ENCODE measurements around the gene GLP2R.
"Not testable (repeated sequence)": the region's sequence is repeated elsewhere in the genome, so short reads cannot be mapped to it uniquely, and the experiment has no call there.

GLP2R gene, protein sequence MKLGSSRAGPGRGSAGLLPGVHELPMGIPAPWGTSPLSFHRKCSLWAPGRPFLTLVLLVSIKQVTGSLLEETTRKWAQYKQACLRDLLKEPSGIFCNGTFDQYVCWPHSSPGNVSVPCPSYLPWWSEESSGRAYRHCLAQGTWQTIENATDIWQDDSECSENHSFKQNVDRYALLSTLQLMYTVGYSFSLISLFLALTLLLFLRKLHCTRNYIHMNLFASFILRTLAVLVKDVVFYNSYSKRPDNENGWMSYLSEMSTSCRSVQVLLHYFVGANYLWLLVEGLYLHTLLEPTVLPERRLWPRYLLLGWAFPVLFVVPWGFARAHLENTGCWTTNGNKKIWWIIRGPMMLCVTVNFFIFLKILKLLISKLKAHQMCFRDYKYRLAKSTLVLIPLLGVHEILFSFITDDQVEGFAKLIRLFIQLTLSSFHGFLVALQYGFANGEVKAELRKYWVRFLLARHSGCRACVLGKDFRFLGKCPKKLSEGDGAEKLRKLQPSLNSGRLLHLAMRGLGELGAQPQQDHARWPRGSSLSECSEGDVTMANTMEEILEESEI

DNA sequence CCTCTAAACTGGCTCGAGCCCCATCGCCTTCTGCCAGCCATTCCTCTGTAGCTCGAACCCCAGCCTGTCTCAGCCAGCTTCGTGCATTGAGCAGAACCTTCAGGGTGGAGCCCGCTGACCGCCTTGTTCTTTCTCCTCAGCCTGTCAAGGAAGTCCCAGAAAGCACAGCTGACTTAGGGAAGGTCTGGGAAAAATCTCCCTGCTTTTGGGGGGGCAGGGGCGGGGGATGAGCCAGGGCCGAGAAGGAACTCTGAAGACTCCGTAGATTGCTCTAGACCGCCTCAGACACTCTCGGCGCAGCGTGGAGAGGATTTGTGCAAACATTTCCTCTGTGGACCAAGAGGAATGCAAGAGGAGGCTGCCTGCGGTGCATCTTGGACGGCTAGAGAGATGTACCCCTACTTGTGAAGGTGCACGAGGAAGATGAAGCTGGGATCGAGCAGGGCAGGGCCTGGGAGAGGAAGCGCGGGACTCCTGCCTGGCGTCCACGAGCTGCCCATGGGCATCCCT is at the start of gene GLP2R:
Gene GLP2R (plus strand): TSS at position 284 of the 510 bp plus-strand sequence. CDS start 140 bp downstream, at position 424.
- no peak for DNase-seq (ENCODE audit: low read depth in 4 of 4, low spot score in 1 of 4)

DNA sequence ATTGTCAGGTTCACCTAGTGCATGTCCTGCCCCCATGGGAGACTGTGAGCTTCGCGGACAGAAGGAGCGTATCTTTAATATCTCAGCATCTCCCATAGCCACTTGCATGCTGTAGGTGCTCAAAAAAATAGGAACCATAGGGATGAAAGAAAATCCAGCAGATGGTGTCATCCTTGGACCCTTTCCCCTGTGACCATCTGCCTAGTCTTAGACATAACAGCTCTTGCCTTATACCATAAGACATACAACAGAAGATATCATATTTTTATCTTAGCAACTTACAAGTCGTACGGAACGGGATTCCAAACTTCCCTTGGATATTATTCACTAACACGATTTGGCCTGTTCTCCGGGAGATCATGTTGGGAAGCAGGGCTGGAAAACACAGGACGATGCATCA is 48.8 kb upstream of the GLP2R start:
- DNase-seq (ENCODE audit: low read depth in 4 of 4, low spot score in 1 of 4) = no peak

DNA sequence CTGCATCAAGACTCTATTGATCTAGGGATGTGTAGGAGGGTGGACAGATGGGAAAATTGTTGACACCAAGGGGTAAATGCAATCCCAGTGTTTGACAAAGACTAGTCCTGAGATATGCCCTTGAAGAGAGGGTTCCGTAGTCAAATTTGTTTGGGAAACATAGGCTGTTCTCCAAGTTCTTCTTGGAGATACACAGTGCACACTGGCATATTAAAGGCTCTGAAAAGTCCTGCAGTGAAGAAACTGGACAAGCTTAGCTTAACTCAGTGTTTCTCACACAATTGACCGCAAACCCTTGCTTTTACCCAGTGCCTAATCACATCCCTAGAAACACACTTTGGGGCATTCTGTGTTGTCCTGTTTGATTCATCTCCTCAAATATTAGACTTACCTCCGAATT is 45.2 kb upstream of the GLP2R start:
- DNase-seq (ENCODE audit: low read depth in 4 of 4, low spot score in 1 of 4) = no peak

DNA sequence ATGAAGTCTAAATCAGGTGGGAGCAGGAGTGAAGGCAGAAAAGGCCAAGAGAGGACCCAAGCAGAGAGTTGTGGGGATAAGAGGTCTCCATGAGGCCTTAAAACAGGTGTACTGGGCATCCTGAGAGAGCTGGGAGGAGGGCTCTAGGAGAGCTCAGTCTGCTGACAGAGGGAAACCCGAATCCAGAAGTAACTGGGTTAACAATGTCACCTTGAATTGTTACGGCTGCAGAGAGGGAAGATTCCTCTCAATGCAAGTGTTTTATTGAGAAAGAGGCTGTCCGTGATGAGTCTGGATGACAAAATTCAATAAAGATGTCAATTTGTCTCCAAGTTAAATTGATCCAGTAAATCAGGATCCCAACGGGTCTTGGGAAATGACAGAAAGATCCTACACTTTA is 42.7 kb upstream of the GLP2R start:
- no peak for DNase-seq (ENCODE audit: low read depth in 4 of 4, low spot score in 1 of 4)

DNA sequence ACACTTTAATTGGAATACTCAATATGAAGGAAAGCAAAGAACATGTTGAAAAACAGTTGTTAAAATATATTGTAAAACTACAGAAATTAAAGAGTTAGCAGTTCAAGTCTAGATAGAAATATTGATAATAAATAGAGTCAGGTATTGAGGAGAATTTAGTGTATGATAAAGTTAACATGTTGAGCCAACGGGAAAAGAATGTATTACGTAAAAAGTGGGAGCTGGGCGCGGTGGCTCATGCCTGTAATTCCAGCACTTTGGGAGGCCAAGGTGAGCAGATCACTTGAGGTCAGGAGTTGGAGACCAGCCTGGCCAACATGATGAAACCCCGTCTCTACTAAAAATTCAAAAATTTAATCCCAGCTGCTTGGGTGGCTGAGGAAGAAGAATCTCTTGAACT is 42.3 kb upstream of the GLP2R start:
- DNase-seq (ENCODE audit: low read depth in 4 of 4, low spot score in 1 of 4) = not testable (repeated sequence)

DNA sequence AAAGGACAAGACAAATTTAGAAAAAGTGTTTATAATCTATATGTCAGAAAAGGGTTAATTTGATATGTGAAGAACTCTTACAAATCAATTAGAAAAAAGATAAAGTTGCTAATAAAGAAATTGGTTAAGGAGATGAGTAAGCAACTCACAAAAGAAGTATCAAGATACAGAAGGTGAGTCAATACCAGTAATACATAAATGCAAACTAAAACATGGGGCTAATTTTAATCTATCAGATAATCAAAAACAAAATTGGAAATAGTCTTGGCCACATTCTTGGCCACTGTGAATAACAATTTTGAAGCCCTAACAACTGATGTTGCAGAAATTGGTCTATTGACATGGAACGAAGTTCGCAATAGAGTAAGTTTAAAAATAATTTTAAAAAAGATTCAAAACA is 41.2 kb upstream of the GLP2R start:
- no peak for DNase-seq (ENCODE audit: low read depth in 4 of 4, low spot score in 1 of 4)

DNA sequence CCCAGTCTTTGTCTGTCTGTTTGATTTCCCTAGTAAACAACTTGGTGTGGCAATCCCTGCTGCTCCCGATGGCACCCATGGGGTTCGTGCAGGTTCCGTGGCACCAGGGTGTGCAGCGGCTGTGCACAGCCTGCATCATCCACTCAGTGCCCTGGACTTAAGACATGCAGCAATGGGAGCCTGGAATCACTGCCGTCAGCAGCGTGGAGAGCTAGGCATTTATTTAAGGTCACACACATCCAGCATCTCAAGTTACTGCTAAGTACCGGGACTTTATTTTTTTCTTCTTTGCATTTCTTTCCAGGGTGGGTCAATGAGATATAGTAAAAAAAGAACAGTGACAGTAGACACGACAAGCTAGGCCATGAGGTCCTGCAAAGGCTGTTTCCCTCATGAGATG is 37.1 kb upstream of the GLP2R start:
- DNase-seq (ENCODE audit: low read depth in 4 of 4, low spot score in 1 of 4) = no peak

DNA sequence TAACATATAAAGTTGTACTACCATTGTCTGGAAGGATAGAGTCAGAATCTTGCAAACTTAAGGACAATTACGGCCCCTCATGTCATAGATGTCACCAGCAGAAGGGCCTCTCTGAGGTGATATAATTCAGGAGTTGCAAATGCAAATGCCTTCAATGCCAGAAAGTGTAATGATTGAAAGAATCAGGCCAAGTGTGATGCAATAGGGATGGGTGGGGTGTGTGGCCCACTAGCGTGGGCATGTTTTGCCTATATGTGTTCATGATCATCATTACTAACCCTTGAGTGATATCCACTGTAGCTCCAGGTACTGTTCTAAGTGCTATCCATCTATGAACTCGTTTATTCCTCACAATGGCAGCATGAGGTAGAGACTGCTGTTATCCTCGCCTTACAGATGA is 35.4 kb upstream of the GLP2R start:
- DNase-seq (ENCODE audit: low read depth in 4 of 4, low spot score in 1 of 4) = no peak

DNA sequence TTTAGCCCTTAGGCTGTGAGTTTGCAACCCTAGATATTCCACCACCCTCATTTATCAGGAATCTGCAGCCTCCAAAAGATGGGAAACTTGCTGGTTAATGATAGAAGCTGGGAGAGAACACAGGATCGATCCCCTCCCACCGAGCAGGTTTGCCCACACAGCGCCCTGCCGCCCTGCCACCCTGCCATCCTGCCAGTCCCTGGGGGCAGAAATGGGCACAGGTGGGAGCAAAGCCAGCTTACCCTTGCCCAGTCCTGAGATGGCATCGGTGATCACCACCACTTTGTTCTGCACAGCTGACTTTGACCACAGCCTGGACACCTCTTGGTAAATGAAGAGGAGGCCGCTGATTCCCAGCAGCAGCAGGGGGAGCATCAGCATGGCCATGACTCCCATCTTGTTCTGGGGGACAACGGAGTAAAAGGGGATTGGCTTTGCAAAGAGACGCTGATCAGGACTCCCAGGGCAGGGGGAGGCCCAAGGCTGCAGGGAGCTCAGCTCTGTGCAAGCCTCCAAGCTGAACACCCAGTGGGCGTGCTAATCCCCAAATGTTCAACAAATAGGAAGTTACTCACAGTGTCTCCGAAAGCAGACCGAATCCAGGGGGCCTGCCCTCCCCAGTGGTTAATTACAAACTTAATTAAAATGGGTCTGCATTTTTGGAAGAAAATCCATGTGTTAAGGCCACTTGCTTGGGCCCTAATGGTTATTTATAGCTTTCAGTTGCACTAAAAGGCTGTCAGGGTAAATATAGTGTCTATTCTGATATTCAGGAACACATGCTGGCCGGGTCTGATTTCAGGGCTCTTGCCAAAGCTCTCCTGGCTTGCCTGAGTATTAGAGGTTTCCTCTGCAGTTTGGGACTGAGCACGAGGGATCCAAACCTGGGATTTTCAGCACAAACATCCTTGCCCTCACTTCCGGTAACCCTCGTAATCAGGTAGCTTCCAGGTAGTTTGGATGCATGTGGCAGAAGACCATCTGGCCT is 34.5 kb upstream of the GLP2R start, which contains the start of gene DHRS7C:
Gene DHRS7C (minus strand): TSS at position 704 of the 988 bp plus-strand sequence. CDS start 308 bp downstream, at position 396.
- DNase-seq (ENCODE audit: low read depth in 4 of 4, low spot score in 1 of 4) = no peak

DNA sequence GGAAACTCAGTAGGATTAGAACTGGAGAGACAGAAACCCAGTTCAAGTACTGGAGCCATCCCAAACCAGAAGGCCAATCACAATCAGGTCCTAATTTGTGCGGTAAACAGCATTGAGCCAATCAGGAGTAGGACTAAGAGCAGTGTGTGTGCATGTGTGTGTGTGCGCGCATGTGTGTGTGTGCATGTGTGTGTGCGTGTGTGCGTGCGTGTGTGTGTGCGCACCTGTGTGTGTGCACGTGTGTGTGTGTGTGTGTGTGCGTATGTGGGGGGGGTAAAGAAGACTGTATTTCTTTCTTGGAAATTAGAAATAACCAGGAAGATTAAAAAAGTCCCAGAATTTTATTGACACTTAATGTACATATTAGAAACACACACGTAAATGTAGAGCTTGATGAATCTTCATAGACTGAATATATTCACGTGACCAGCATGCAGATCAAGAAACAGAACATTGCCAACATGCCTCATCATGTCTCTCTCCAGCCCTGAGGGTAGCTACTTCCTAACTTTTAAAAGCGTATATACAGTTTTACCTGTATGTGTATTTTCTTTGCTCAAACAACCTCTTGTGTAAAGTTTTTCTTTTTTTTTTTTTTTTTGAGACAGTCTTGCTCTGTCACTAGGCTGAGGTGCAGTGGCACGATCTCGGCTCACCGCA is 33.4 kb upstream of the GLP2R start:
- DNase-seq (ENCODE audit: low read depth in 4 of 4, low spot score in 1 of 4) = no peak

DNA sequence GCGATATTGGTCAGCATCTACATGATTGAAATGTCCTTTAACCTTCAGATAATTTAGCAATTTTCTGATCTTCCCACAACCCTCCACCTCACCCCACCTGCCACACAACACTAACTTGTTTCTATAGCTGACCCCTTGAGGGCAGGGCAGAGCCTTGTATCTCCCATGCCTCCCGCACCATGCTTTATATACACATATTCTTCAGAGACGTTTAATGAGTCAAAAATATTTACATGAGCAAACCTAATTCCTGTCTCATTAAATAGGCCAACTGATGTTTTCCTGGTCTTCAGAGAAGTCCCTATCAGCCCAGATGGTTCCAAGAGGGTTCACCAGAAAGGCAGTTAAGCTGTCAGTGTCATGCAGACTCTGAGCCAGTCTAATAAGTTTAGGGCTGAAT is 27.7 kb upstream of the GLP2R start:
- no peak for DNase-seq (ENCODE audit: low read depth in 4 of 4, low spot score in 1 of 4)

DNA sequence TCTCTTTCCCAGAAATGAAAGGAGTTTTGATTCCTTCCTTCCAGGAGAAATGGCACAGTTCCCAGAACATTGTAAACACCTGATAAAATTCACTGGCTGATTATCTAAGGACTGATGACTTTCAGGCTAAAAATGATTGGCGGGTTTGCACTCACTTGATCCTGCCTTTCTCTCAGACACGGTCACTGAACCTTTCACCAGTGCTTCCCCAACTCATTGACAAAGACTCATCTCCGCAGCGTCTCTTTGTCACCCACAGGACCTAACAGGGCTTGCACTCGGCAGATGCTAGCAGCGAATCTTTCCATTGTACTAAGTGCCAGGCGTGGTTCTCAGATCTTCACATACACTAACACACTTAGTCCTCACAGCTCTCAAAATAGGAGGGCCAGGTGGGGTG is 27.0 kb upstream of the GLP2R start:
- no peak for DNase-seq (ENCODE audit: low read depth in 4 of 4, low spot score in 1 of 4)

DNA sequence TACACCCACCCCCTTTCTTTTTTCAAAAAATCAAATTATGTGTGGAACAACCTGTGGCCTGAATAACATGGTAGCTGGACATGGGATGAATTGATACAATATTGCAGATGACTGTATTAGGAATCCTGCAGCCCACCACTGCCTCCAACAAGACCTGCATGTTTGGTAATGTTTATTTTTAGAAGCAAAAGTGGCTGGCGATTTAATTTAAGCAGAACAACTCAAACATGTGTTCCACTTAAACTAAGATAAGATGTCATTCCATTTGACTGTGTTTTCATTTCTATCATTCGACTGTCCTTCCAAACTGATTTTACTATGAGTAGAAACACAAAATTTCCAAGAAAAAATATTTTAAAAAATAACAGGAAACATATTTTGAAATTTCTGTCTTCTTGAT is 24.2 kb upstream of the GLP2R start:
- no peak for DNase-seq (ENCODE audit: low read depth in 4 of 4, low spot score in 1 of 4)

DNA sequence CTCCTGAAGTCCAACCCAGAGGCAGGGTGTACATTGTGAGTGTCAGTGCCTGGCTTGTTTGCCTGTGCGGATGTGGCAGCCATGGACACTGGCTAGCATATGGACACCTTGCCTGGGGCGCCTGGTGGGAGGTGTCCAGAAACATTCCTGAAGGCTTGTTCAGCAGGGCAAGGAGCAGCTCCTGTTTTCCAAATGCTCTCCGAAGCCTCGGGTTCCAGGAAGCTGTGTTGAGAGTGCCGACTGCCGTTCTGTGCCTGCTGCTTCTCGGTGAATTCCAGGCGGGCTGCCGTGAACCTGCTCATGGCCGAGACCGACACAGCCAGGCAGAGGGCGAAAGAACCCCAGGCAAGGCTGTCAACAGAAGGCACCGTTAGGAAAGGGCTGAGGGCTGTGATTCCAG is 23.4 kb upstream of the GLP2R start:
- DNase-seq (ENCODE audit: low read depth in 4 of 4, low spot score in 1 of 4) = no peak

DNA sequence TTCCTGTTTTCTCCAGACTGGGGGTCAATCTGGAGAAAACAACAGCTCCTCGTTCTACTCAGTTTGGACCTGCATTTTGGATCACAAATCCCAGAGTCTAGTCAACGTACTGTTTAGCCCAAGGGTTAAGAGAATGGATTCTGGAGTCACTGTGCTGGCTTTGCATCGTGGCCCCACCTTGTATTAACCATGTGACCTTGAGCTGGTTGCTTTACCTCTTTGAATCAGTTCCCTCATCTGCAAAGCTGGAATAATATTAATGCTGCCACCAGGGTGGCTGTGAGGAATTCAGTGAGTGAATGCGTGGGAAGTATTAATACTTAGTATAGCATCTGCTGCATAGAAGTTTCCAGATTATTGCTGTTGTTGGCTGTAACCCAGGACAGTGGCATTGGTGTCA is 23.0 kb upstream of the GLP2R start:
- no peak for DNase-seq (ENCODE audit: low read depth in 4 of 4, low spot score in 1 of 4)

DNA sequence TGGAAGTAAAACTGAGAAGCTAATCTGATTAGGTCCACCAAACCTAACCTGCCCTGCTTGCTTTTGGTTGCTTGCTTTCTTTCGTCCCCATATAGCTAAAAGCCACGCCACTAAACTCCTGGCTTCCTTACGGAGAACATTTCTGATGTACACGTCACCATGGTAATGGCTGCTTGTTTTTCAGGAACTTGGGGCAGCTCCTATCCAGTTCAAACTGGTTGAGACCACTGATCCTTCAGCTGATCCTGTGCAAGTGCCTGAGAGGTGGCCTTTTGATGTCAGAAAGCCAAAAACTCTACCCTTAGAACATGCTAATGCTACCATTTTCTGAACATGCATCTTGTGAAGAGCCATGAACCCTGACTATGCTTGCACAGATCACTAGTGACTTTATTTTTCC is 20.0 kb upstream of the GLP2R start:
- DNase-seq (ENCODE audit: low read depth in 4 of 4, low spot score in 1 of 4) = no peak

DNA sequence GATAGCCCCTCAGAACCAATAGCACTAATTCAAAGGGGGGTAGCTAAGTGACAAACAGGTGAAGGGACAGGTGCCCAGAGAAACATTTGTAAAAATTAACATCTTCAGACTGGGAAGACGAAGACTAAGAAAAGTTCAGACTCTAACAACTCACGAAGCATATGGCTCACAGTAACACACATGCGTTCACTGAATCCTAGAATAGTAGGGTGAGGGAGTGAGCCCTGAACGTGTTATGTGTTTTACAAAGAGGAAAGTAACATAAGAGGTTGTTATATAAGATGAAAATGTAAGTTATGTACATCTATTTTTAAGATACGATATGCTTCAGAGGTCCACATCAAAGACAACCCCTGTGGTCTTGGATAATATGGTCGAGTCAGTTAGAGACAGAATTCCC is 19.0 kb upstream of the GLP2R start:
- no peak for DNase-seq (ENCODE audit: low read depth in 4 of 4, low spot score in 1 of 4)

DNA sequence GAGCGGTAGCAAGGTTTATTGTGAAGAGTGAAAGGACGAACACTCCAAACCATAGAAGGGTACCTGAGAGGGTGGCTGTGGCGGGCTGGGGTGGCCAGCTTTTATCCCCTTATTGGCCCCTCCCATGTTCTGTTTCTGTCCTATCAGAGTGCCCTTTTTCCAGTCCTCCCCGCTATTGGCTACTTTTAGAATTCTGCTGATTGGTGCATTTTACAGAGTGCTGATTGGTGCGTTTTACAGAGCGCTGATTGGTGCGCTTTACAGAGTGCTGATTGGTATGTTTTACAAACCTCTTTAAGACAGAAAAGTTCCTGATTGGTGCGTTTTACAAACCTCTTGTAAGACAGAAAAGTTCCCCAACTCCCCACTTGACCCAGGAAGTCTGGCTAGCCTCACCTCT is 16.3 kb upstream of the GLP2R start:
- no peak for DNase-seq (ENCODE audit: low read depth in 4 of 4, low spot score in 1 of 4)

DNA sequence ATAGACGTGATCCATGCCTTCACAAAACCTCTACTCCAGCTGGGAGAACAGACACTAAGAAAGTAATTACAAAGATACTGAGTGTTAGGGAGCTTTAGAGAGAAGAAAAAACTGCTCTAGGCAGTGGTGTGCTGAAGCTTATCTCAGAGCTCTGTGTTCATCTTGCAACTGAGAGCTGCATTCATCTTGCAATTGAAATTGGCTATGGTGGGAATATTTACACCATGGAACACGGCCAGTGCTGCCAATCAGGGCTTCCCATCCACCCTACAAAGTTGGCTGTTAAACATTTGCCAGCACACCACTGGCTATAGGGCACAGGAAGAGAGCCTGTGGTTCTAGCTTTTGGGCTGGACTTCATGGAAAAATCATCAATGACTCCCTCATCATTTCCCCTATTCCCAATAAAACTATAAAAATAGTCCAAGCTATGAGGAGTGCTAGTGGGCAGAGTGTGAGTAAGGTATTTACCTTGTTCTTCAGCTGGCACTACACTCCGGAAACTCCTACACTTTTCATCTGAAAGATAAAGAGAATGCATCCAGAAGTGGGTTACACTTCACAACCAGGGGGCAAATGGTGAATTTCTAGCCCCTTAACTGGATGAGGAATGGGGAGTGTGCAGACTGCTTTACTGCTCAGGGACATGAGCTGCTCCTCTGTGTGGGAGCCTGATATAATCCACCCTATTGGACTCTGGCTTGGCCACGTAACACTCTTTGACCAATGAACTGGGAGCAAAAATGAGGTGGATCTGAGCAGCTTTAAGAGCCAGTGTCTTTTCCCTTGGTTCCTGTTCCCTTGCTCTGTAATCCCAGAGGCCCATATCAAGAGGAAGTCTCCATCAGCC is 15.4 kb upstream of the GLP2R start:
- no peak for DNase-seq (ENCODE audit: low read depth in 4 of 4, low spot score in 1 of 4)

DNA sequence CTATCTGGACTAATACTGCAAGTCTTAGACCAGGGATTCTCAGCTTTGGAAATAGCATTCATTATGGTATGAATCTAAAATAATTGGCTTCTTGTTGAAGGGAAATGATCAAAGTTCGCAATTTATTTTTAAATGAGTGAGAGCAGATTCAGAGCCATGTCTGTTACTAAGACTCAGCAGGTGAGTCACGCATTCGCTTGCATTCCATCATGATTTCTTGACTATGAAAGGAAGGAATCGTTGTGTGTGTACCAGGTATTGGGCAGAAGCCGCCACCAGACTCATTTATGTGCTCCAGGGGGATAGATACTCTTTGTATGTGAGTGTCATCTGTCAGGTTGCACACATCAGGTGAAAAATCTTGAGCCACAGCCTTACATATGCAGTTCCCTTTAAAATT is 14.6 kb upstream of the GLP2R start:
- DNase-seq (ENCODE audit: low read depth in 4 of 4, low spot score in 1 of 4) = no peak
